ENCODE results near the gene ATP6V1G2.

The ATP6V1G2 gene

GRCh38 chr6:31575335-31575901 is 29.0 kb upstream of the ATP6V1G2 start, which contains the start of gene TNF:
TNF (plus strand) TSS chr6:31575565; CDS start chr6:31575742, 177 bp downstream.
- no peak for DNase-seq

GRCh38 chr6:31574106-31575061 is 28.0 kb upstream of the ATP6V1G2 start:
- DNase-seq, result no peak

GRCh38 chr6:31573239-31574105 is 27.1 kb upstream of the ATP6V1G2 start:
- no peak for DNase-seq

GRCh38 chr6:31572041-31572911 is 25.9 kb upstream of the ATP6V1G2 start, which contains the start of gene LTA:
LTA (plus strand) TSS chr6:31572289; CDS start chr6:31572743, 454 bp downstream.
- no peak for DNase-seq

- no peak for DNase-seq
These were observed 23.6 kb upstream of the ATP6V1G2 start for GRCh38 chr6:31569861-31570536.

- DNase-seq, result no peak
These were observed 22.1 kb upstream of the ATP6V1G2 start for GRCh38 chr6:31568537-31568961.

- no peak for DNase-seq
These were observed 21.3 kb upstream of the ATP6V1G2 start for GRCh38 chr6:31567531-31568370.

GRCh38 chr6:31560697-31561058 is 14.3 kb upstream of the ATP6V1G2 start:
- DNase-seq, result no peak

GRCh38 chr6:31559958-31560696 is 13.7 kb upstream of the ATP6V1G2 start:
- no peak for DNase-seq

- no peak for DNase-seq
These were observed 13.2 kb upstream of the ATP6V1G2 start for GRCh38 chr6:31559606-31559957.

GRCh38 chr6:31558631-31559500 is 12.5 kb upstream of the ATP6V1G2 start:
- no peak for DNase-seq

GRCh38 chr6:31558318-31558625 is 11.9 kb upstream of the ATP6V1G2 start:
- DNase-seq, result no peak

GRCh38 chr6:31557443-31558317 is 11.3 kb upstream of the ATP6V1G2 start:
- DNase-seq, result no peak

- no peak for DNase-seq
These were observed 9.9 kb upstream of the ATP6V1G2 start for GRCh38 chr6:31556307-31556706.

GRCh38 chr6:31551371-31551770 is 5.0 kb upstream of the ATP6V1G2 start:
- DNase-seq, result peak; percentile 69

- DNase-seq, result no peak
These were observed 2.1 kb upstream of the ATP6V1G2 start for GRCh38 chr6:31548544-31548873.

GRCh38 chr6:31547727-31548543 is 1.5 kb upstream of the ATP6V1G2 start:
- DNase-seq, result peak; percentile 49

All from NCI-H82 (cell line).